ENCODE measurements around the gene UGT1A7.
"Not testable (repeated sequence)": the region's sequence is repeated elsewhere in the genome, so short reads cannot be mapped to it uniquely, and the experiment has no call there.

The UGT1A7 gene

DNA sequence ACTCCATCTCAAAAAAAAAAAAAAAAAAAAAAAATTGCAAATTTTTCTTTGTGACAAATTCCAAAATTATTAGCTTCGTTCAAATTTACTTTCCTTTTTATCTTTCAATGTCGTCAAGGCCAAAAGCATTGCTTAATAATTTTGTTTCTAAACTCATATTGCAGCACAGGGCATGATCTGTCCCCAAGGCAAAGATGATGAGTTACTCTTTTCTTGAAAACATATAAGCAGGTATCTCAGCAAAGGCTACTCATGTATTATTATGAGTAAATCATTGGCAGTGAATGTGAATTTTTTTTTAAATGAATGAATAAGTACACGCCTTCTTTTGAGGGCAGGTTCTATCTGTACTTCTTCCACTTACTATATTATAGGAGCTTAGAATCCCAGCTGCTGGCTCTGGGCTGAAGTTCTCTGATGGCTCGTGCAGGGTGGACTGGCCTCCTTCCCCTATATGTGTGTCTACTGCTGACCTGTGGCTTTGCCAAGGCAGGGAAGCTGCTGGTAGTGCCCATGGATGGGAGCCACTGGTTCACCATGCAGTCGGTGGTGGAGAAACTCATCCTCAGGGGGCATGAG, at the start of gene UGT1A7:
Gene UGT1A7 (plus strand): TSS at position 381 of the 579 bp plus-strand sequence. CDS start 37 bp downstream, at position 418.
- Mint-ChIP-seq H3K4me3 (no peak within 1 kb of the TSS), H3K27me3 (peaks cover 5 to 11% of the 10 kb centered on the region in 2 donors), H3K36me3 (peaks cover 0 to under 1% of the 10 kb centered on the region in 2 donors), H3K9me3 (no peaks in the 10 kb centered on the region), H3K27ac (no peak within 1 kb of the TSS), H3K4me1 (peaks cover 0 to 3% of the 10 kb centered on the region in 2 donors)
- no peak for DNase-seq
- ATAC-seq (replicated peaks): no peak

DNA sequence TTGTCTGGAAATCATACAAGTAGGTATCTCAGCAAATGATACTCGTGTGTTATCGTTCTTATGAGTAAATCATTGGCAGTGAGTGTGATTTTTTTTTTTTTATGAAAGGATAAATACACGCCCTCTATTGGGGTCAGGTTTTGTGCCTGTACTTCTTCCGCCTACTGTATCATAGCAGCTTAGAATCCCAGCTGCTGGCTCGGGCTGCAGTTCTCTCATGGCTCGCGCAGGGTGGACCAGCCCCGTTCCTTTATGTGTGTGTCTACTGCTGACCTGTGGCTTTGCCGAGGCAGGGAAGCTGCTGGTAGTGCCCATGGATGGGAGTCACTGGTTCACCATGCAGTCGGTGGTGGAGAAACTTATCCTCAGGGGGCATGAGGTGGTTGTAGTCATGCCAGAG, 45.4 kb upstream of the UGT1A7 start, which contains the start of gene UGT1A10:
Gene UGT1A10 (plus strand): TSS at position 143 of the 400 bp plus-strand sequence. CDS start 75 bp downstream, at position 218.
- not testable (repeated sequence) for DNase-seq; H3K4me1 Mint-ChIP-seq; H3K4me3 Mint-ChIP-seq; H3K9me3 Mint-ChIP-seq; ATAC-seq (replicated peaks); H3K36me3 Mint-ChIP-seq; H3K27ac Mint-ChIP-seq
- H3K27me3 Mint-ChIP-seq: peaks cover 36 to 51% of the 10 kb centered on the region in 2 donors

DNA sequence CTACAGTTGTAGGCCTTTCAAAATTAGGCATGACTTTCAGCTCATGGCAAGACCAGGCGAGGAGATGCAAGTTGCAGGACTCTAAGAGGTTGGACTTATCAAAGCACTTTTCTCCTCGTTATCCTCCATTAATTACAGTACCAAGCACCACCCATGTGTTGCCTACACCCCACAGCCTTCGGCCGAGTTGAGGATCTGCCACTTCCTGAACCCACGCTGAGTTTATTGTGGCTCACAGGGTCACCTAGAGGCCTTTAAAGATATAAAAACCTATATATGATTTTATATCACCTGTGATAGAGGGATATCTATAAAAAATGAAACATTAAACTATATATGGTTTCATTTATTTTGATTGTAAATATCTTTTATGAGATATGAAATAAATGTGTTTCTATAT, 42.9 kb upstream of the UGT1A7 start:
- H3K4me1 Mint-ChIP-seq: peaks cover 0 to 6% of the 10 kb centered on the region in 2 donors
- H3K36me3 Mint-ChIP-seq: no peaks in the 10 kb centered on the region
- peaks cover 18 to 36% of the 10 kb centered on the region in 2 donors for H3K27me3 Mint-ChIP-seq
- ATAC-seq (replicated peaks) (no peak), DNase-seq (no peak)
- H3K27ac Mint-ChIP-seq: no peak overlapping the region
- H3K9me3 Mint-ChIP-seq: peaks cover 9% of the 10 kb centered on the region in 2 donors
- no peak overlapping the region for H3K4me3 Mint-ChIP-seq

DNA sequence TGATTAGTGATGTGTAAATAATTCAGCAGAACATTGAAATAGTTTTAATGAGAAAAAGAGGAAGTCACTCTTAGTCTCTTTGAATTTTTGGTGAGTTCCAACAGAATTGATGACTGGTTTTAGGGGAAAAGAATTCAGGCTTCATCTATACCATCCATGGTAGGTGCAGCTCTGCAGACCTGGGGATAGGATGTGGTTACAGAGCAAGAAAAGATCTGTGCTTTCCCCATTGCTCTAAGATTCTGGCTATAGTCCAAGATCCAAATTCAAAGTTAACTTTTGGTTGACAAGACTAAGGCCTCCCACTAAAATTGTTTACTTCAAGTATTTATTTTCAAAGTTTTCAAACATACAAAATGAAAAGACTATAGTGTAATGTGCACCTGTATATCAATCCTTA, 41.8 kb upstream of the UGT1A7 start:
- H3K4me3 Mint-ChIP-seq: no peak overlapping the region
- DNase-seq: no peak
- H3K36me3 Mint-ChIP-seq: no peaks in the 10 kb centered on the region
- H3K4me1 Mint-ChIP-seq: peaks cover 0 to 6% of the 10 kb centered on the region in 2 donors
- no peak overlapping the region for H3K27ac Mint-ChIP-seq
- no peak for ATAC-seq (replicated peaks)
- peaks cover 16 to 26% of the 10 kb centered on the region in 2 donors for H3K27me3 Mint-ChIP-seq
- peaks cover 9 to 10% of the 10 kb centered on the region in 2 donors for H3K9me3 Mint-ChIP-seq

DNA sequence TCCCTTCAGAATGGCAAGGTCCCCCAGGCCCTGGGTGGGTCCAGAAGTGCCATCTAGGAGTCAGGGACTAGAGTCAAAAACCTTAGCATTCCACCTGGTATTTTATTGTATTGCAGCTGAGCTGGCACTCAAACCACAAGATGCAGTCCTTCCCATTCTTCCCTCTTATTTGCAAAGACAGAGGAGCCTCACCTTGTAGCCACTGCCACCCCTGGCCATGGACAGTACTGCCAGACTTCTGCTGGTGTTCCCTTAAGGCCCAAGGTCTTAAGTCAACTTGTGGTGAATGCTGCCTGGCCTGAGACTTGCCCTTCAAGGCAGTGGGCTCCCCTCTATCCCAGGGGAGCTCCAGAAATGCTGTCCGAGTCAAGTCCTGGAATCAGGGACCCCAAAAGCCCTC, 38.6 kb upstream of the UGT1A7 start:
- H3K4me3 Mint-ChIP-seq: no peak overlapping the region
- DNase-seq (no peak), ATAC-seq (replicated peaks) (no peak)
- H3K9me3 Mint-ChIP-seq: peaks cover 29 to 32% of the 10 kb centered on the region in 2 donors
- H3K27me3 Mint-ChIP-seq: peaks cover 16 to 28% of the 10 kb centered on the region in 2 donors
- no peak overlapping the region for H3K27ac Mint-ChIP-seq
- peaks cover 0 to 6% of the 10 kb centered on the region in 2 donors for H3K4me1 Mint-ChIP-seq
- peaks cover 6 to 16% of the 10 kb centered on the region in 2 donors for H3K36me3 Mint-ChIP-seq

DNA sequence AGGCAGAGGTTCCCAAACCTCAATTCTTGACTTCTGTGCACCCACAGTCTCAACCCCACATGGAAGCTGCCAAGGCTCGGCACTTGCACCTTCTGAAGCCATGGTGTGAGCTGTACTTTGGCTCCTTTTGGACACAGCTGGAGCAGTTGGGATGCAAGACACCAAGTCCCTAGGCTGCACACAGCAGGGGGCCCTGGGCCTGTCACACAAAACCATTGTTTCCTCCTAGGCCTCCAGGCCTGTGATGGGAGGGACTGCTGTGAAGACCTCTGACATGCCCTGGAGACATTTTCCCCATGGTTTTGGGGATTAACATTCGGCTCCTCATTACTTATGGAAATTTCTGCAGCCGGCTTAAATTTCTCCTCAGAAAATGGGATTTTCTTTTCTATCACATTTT, 35.7 kb upstream of the UGT1A7 start:
- H3K4me1 Mint-ChIP-seq; DNase-seq; ATAC-seq (replicated peaks); H3K27ac Mint-ChIP-seq; H3K4me3 Mint-ChIP-seq: not testable (repeated sequence)
- Mint-ChIP-seq H3K36me3 (peaks cover 6 to 16% of the 10 kb centered on the region in 2 donors), H3K27me3 (peaks cover 16 to 36% of the 10 kb centered on the region in 2 donors), H3K9me3 (peaks cover 29 to 32% of the 10 kb centered on the region in 2 donors)

DNA sequence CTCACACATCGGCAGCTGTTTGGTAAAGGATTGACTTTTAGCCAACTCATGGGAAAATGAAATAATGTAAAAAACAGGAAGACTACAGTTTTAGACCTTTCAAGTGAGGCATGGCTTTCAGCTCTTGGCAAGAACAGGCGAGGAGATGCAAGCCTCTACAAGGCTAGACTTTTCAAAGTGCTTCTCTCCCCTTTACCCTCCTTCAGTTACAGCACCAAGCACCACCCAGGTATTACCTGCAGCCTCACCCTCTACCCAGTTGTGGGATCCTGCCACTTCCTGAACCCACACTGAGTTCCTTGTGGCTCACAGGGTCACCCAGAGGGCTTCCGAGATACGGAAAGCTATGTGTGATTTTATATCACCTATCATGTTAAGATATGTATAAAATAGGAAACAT, 30.7 kb upstream of the UGT1A7 start:
- peaks cover 9 to 16% of the 10 kb centered on the region in 2 donors for H3K36me3 Mint-ChIP-seq
- H3K27ac Mint-ChIP-seq: no peak overlapping the region
- H3K4me1 Mint-ChIP-seq: no peaks in the 10 kb centered on the region
- ATAC-seq (replicated peaks) (no peak), DNase-seq (no peak)
- peaks cover 15 to 16% of the 10 kb centered on the region in 2 donors for H3K9me3 Mint-ChIP-seq
- H3K4me3 Mint-ChIP-seq: no peak overlapping the region
- peaks cover 22 to 33% of the 10 kb centered on the region in 2 donors for H3K27me3 Mint-ChIP-seq

DNA sequence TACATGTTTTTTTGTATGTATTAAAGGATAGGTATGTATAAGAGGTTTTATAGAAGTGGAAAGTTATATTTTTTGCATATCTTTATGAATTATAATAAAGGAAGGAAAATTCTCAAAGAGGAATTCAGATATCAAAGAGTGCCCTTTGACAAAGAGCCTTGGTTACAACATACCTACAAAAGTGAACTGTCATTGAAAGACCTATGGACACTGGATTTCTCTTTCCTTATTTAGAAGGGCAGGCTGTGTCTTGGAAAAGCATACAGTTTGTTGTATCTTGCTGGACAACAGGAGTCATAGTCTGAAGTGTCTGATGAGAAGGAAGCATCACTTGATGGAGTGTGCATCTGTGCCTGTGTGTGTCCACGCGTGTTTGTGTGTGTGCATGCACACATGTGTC, 30.3 kb upstream of the UGT1A7 start:
- Mint-ChIP-seq H3K27me3 (peaks cover 21 to 29% of the 10 kb centered on the region in 2 donors), H3K4me1 (no peaks in the 10 kb centered on the region), H3K36me3 (peaks cover 7 to 14% of the 10 kb centered on the region in 2 donors), H3K4me3 (no peak overlapping the region), H3K9me3 (peaks cover 13% of the 10 kb centered on the region in 2 donors), H3K27ac (no peak overlapping the region)
- ATAC-seq (replicated peaks) (no peak), DNase-seq (no peak)

DNA sequence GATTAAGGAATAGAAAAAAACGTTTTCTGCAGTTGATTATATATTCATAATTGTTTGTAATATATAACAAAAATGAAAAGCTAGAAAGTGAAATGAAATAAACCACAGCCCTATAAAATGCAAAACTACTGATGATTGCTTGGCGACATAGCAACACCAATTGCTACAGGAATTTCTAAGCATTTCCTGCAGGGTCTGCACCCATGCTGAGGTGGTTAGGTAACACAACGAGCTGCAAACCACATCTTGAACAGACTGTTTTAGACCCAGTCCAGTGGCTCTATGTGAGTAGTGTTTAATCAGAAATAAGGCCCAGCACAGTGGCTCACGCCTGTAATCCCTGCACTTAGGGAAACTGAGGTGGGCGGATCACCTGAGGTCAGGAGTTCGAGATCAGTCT, 27.2 kb upstream of the UGT1A7 start:
- Mint-ChIP-seq H3K9me3 (no peaks in the 10 kb centered on the region), H3K27ac (no peak overlapping the region), H3K27me3 (peaks cover 14 to 18% of the 10 kb centered on the region in 2 donors), H3K4me1 (no peaks in the 10 kb centered on the region), H3K36me3 (peaks cover 0 to 3% of the 10 kb centered on the region in 2 donors), H3K4me3 (no peak overlapping the region)
- ATAC-seq (replicated peaks): no peak
- no peak for DNase-seq

DNA sequence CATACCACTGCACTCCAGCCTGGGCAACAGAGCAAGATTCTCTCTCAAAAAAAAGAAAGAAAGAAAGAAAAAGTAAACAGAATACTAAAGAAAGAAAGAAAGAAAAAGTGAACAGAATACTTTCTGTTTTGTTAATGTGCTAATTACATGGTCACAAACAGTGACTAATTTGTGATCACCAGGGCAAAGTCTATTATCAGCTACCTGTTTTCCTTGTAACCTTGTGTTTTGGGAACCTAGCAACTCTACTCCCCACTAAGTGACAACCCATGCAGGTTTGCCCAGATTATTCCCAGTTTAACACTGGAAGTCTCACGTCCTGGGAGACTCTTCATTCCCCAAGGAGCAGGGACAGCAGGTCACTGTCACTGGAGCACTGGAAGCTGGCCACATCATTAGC, 26.7 kb upstream of the UGT1A7 start:
- Mint-ChIP-seq H3K36me3 (peaks cover 0 to 3% of the 10 kb centered on the region in 2 donors), H3K9me3 (no peaks in the 10 kb centered on the region), H3K27me3 (peaks cover 19 to 20% of the 10 kb centered on the region in 2 donors), H3K4me1 (no peaks in the 10 kb centered on the region), H3K27ac (no peak overlapping the region), H3K4me3 (no peak overlapping the region)
- ATAC-seq (replicated peaks) (no peak), DNase-seq (no peak)

DNA sequence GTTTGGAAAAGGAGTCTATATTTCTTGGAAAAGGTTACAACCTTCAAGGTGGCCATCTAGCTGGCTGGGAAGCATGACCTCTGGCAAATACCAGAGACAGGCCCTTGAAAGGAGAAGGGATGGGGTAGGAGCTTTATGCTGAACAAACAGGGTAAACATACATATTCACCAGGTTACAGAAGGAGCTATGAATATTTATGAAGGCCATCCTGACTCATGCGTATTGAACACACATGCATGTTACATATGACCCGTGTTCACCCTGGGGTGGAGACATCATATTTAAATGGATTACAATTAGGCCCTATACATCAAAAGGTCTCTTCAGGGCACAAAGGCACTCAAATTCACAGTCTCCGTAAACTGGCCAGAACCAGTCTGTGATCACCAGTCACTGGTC, 25.8 kb upstream of the UGT1A7 start:
- not testable (repeated sequence) for H3K4me3 Mint-ChIP-seq, DNase-seq
- H3K27me3 Mint-ChIP-seq: peaks cover 17 to 22% of the 10 kb centered on the region in 2 donors

DNA sequence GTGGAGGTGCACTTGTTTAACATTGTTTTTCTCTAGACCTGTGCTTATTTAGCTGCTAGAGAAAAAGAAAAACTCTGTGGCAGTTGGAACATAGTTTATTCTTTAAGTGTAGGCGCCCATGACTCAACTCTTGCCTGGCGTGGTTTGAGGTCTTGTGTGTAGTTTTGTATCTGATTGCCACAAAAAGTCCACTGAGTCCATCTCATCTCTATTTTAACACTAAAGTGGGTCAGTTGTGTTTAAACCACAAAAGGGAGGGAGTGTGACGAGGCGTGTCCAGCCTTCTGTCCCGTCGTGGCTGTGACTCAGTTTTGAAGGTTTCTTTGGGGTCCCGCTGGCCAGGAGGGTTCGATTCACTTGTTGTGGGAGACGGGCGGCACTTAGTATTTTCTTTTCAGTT, 25.3 kb upstream of the UGT1A7 start:
- no peaks in the 10 kb centered on the region for H3K9me3 Mint-ChIP-seq
- H3K4me3 Mint-ChIP-seq: no peak overlapping the region
- H3K27me3 Mint-ChIP-seq: peaks cover 22 to 26% of the 10 kb centered on the region in 2 donors
- ATAC-seq (replicated peaks): no peak
- no peak overlapping the region for H3K27ac Mint-ChIP-seq
- no peaks in the 10 kb centered on the region for H3K4me1 Mint-ChIP-seq
- H3K36me3 Mint-ChIP-seq: peaks cover 0 to 3% of the 10 kb centered on the region in 2 donors
- no peak for DNase-seq

More for the DNA sequence above, 25.8 kb upstream of the UGT1A7 start:
- ATAC-seq (replicated peaks); H3K4me1 Mint-ChIP-seq; H3K9me3 Mint-ChIP-seq; H3K36me3 Mint-ChIP-seq; H3K27ac Mint-ChIP-seq: not testable (repeated sequence)

DNA sequence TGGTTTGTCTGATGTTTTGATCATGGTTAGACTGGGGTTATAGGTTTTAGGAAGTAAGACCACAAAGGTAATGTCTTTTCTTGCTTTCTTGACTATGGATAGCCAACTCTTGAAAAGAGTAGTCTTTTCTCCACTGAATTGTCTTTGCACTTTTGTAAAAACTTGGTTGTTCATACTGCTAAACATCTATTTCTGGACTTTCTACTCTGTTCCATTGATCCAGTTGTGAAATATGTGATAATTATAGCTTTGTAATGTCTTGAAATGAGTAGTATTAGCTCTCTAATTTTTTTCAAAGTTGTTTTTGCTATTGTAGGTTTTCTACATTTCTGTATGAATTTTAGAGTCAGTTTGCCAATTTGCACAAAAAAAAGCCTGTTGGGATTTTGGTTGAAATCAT, 23.1 kb upstream of the UGT1A7 start:
- H3K4me1 Mint-ChIP-seq: no peaks in the 10 kb centered on the region
- peaks cover 0 to 3% of the 10 kb centered on the region in 2 donors for H3K36me3 Mint-ChIP-seq
- ATAC-seq (replicated peaks) (no peak), DNase-seq (no peak)
- H3K27me3 Mint-ChIP-seq: peaks cover 16 to 29% of the 10 kb centered on the region in 2 donors
- H3K27ac Mint-ChIP-seq: no peak overlapping the region
- no peaks in the 10 kb centered on the region for H3K9me3 Mint-ChIP-seq
- H3K4me3 Mint-ChIP-seq: no peak overlapping the region

DNA sequence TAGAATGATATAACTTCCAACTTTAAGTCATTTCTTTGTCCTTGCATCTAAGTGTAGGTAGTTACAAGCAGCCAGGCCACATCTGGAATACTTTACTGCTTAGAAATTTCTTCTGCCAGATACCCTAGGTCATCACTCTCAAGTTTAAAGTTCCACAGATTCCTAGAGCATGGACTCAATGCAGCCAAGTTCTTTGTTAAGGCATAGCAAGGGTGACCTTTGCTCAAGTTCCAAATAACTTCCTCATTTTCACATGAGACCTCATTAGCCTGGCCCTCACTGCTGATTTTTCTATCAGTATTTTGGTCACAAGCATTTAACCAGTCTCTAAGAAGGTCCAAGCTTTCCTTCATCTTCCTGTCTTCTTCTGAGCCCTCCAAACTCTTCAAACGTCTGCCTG, 17.8 kb upstream of the UGT1A7 start:
- peaks cover 0 to 6% of the 10 kb centered on the region in 2 donors for H3K9me3 Mint-ChIP-seq
- DNase-seq (no peak), ATAC-seq (replicated peaks) (no peak)
- H3K27ac Mint-ChIP-seq: no peak overlapping the region
- H3K27me3 Mint-ChIP-seq: peaks cover 22 to 24% of the 10 kb centered on the region in 2 donors
- H3K4me3 Mint-ChIP-seq: no peak overlapping the region
- H3K4me1 Mint-ChIP-seq: no peaks in the 10 kb centered on the region
- H3K36me3 Mint-ChIP-seq: no peaks in the 10 kb centered on the region

DNA sequence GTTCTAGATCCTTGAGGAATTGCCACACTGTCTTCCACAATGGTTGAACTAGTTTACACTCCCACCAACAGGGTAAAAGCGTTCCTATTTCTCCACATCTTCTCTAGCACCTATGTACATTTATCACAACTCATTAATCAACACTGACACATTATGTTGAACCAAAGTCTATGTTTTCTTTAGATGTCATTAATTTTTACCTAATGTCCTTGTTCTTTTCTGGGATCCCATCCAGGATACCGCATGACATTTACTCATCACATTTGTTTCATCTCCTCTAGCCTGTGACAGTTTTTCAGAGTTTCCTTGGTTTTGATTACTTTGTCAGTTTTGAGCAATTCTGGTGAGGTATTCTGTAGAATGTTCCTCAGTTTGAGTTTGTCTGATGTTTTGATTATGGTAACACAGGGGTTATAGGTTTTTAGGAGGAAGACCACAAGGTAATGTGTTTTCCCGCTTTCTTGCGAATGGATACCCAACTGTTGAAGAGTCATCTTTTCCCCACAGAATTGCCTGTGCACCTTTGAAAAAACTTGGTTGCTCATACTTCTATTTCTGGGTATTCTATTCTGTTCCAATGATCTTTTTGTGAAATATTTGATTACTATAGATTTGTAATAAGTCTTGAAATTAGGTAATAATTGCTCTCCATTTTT, 13.0 kb upstream of the UGT1A7 start:
- Mint-ChIP-seq H3K27me3 (peaks cover 8 to 21% of the 10 kb centered on the region in 2 donors), H3K36me3 (no peaks in the 10 kb centered on the region), H3K4me3 (no peak overlapping the region), H3K9me3 (peaks cover 0 to 8% of the 10 kb centered on the region in 2 donors), H3K27ac (no peak overlapping the region), H3K4me1 (no peaks in the 10 kb centered on the region)
- DNase-seq: no peak
- no peak for ATAC-seq (replicated peaks)
